ENCODE data around the gene AQP12A. TPM values are rescaled to one million over a fixed set of nuclear protein-coding genes. Genes with fewer than 3 reads are reported as not detected.
"Not testable (repeated sequence)": the region's sequence is repeated elsewhere in the genome, so short reads cannot be mapped to it uniquely, and the experiment has no call there.

The AQP12A gene
- polyA plus RNA-seq, 3 donors: 105 TPM; not detected in 2

DNA sequence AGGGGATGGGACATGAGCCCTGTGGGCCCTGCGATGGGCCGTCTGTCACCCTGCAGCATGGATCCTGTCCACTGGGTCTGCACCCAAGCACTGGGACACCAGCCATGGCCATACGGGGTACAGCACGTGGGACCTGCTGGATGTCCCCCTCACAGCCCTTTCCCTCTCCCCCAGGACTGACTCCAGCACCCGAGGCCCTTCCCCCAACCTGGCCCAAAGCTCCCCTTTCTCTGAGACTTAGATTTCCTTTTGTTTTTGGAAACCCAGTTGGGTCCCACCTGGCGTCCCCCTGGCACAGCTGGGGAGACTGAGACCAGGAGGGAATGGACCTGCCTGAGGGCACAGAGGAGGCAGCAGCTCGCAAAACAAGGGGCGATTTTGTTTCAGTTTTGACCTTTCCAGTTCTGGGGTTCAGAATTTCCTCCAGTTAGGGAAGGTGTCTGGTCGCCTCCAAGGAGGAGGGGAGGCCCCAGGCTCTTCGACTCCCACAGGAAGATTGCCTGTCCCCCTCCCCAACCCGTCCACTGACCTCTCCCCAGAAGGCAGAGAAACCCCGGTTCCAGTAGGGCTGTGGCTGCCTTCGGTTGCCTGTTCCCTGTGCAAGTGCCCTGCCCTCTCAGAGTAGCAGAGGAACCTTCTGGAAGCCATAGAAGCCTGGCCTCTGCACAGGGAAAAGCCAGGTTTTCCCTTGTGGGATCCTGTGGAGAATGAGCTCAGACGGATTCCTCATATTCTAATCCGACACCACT lies 7.5 kb upstream of the AQP12A start:
- WGBS, 3 donors: 60 to 70% (median 66%) methylated on average over 12 to 15 of the region's 15 CpGs

DNA sequence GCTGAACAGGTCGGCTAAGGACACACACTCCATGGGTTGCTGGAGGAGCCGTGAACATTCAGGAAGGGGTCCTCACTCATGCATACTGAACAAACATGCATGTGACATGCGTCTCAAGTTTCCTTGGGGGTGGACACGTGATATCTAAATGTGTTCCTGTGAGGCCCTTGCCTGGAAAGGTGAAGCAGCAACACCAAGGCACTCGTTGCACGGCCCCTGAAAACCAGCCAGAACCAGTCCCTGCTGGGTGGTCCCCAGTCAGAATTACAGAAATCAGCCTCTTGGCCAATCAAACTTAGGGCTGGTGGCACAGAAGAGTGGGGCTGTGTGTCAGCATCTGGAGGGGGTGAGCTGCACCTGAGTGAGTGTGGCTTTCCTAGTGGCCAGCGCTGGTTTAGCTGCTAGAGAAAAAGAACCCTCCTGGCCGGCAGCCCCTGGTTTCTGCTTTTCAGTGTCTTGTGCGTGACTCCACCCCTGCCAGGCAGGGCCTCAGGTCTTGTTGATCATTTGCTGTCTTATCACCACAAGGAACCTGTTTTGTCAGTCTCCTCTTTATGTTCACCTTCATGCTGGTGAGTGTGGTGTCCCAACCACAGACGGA lies 5.8 kb upstream of the AQP12A start:
- WGBS, 3 donors: 29 to 71% (median 68%) methylated on average over 10 of the region's 10 CpGs
- no peak overlapping the region for H3K27ac ChIP-seq (ENCODE audit: low read depth, low read length)

More for the DNA sequence above, 7.5 kb upstream of the AQP12A start:
- H3K27ac ChIP-seq (ENCODE audit: low read depth, low read length): not testable (repeated sequence)

- H3K27ac ChIP-seq (ENCODE audit: low read depth, low read length): no peak overlapping the region
- WGBS, 3 donors: 35 to 58% (median 52%) methylated on average over 6 of the region's 6 CpGs
These were observed 5.2 kb upstream of the AQP12A start for GRCh38 chr2:240686460-240686859.

DNA sequence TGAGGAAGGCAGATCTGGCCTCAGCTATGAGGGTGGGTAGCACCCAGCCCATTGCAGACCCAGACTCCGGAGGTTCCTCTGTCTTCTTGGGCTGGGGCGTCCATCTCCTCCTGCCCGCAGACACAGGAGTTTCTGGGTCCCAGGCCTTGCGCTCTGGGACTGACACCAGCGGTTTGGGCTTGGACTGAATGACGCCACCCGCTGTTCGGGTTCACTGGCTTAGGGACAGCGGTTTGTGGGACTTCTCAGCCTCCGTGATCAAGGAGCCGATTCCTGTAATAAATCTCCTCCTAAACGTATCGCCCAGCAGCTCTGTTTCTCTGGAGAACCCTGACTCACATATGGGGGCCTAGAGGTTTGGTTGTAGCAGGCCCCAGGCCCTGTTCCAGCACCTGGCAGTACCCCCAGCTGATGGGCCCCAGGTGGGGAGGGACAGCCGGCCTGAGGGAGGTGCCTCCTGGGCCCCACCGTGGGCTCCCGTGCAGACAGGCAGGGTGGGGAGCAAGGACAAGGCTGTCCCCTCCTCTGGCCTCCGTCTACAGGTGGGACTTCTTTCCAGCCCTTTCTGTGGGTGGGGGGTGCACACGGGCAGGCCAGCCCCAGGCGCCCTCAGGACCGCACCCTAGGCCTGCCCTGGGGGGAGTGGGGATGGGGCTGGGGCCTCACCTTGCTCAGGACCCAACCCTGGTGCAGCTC lies 4.5 kb upstream of the AQP12A start:
- no peak overlapping the region for H3K27ac ChIP-seq (ENCODE audit: low read depth, low read length)
- WGBS, 3 donors: 51 to 81% (median 76%) methylated on average over 19 to 20 of the region's 20 CpGs

- 82 to 88% (median 84%) methylated on average over 14 of the region's 14 CpGs for WGBS, 3 donors
- H3K27ac ChIP-seq (ENCODE audit: low read depth, low read length): no peak overlapping the region
These were observed 3.7 kb upstream of the AQP12A start for GRCh38 chr2:240687741-240688552.

- 86 to 92% (median 90%) methylated on average over 8 to 9 of the region's 9 CpGs for WGBS, 3 donors
These were observed 3.1 kb upstream of the AQP12A start for GRCh38 chr2:240688553-240688919.

GRCh38 chr2:240689975-240690374 lies 1.7 kb upstream of the AQP12A start:
- WGBS, 3 donors: 61 to 75% (median 73%) methylated on average over 7 to 11 of the region's 11 CpGs
- H3K27ac ChIP-seq (ENCODE audit: low read depth, low read length): no peak overlapping the region

More at GRCh38 chr2:240688553-240688919, 3.1 kb upstream of the AQP12A start:
- H3K27ac ChIP-seq (ENCODE audit: low read depth, low read length): no peak overlapping the region

DNA sequence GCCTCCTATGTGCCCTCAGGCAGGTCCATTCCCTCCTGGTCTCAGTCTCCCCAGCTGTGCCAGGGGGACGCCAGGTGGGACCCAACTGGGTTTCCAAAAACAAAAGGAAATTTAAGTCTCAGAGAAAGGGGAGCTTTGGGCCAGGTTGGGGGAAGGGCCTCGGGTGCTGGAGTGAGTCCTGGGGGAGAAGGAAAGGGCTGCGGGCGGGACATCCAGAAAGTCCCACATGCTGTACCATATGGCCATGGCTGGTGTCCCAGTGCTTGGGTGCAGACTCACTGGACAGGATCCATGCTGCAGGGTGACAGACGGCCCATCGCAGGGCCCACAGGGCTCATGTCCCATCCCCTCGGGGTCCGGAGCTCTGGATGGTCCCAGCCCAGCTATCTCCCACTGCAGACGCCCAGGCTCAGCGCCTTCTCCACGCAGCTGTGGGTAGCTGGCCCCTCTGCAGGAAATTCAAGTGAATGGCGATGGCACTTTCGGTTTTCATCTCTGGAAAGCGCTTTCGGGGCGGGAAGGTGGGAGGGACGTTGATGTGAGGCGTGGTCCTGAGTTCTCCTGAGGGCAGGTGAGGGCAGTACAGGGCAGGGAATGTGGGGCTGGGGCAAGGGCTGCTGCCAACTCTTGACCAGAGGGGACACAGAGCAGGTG lies 1.1 kb upstream of the AQP12A start:
- WGBS, 3 donors: 34 to 74% (median 65%) methylated on average over 4 to 6 of the region's 18 CpGs
- H3K27ac ChIP-seq (ENCODE audit: low read depth, low read length): not testable (repeated sequence)

GRCh38 chr2:240691075-240691427 lies 615 bp upstream of the AQP12A start:
- H3K27ac ChIP-seq (ENCODE audit: low read depth, low read length): not testable (repeated sequence)
- WGBS, 3 donors: 6 to 90% (median 30%) methylated on average over 1 of the region's 2 CpGs

GRCh38 chr2:240692583-240693561 lies 1.2 kb downstream of the AQP12A start:
- WGBS, 3 donors: 32 to 74% (median 71%) methylated on average over 9 to 16 of the region's 34 CpGs
- not testable (repeated sequence) for H3K27ac ChIP-seq (ENCODE audit: low read depth, low read length)

GRCh38 chr2:240694304-240694703 lies 2.6 kb downstream of the AQP12A start:
- WGBS, 3 donors: 100% methylated on average over 1 of the region's 12 CpGs; no CpG with 5 or more reads in 2 of the 3 donors
- not testable (repeated sequence) for H3K27ac ChIP-seq (ENCODE audit: low read depth, low read length)

DNA sequence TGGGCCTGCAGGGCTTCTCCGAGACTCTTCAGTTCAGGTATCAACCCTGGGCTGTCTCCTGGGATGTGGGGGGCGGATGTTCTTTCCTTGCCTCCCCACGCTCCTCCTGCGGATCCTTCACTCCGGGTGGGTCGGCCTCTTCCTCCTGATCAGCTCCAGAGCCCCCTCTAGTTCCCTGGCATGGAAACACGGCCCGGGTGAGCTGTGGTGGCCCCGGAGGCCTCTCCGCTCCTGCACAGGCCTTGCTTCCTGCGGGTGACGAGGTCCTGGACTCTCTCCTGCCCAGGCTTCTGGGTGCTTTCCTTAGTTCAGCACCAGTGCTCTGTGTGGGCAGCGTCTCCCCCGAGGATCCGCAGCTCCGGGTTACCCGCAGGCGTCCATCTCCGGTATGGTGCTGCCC lies 3.9 kb downstream of the AQP12A start:
- WGBS, 3 donors: no CpG with 5 or more reads among the region's 19 CpGs
- H3K27ac ChIP-seq (ENCODE audit: low read depth, low read length): not testable (repeated sequence)

DNA sequence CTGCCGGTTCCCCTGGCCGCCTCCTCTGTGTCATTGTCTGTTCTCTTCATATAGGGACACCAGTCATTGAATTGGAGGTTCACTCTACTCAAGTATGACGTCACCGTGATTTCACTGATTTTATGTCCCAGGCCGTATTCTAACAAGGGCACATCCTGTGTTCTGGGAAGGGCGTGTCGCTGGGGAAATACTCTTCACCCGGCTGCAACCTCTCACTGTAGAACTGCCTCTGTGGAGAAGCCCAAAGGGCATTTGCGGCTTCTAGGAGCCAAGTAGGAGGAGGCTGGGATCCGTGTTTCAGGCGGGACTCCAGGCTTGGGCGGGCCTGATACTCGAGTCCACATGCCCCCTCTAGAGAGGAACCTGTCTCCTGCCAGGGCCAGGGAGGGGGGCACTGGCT lies 4.8 kb downstream of the AQP12A start:
- WGBS, 3 donors: 26 to 83% (median 57%) methylated on average over 3 to 4 of the region's 13 CpGs
- H3K27ac ChIP-seq (ENCODE audit: low read depth, low read length): not testable (repeated sequence)

GRCh38 chr2:240698852-240699561 lies 7.3 kb downstream of the AQP12A start:
- WGBS, 3 donors: 40 to 68% (median 58%) methylated on average over 3 to 8 of the region's 33 CpGs
- not testable (repeated sequence) for H3K27ac ChIP-seq (ENCODE audit: low read depth, low read length)

DNA sequence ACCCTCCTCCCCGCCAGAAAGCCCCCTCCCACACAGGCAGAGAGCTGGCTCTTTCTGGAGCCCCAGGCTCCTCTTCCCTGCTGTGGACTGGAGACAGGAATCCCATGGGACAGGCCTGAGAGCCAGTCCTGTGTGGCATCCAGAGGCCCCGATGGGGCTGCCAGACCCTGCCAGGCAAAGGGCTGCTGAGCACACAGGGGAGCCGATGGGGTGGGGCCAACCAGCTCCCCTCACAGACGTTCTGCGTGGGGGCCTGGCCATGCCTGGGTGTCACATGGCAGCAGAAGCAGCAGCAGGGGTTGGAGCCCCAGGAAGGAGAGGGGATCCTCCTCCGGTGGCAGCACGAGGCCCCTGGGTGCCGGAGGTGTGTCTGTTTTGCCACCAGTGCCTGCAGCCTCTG lies 8.2 kb downstream of the AQP12A start:
- not testable (repeated sequence) for H3K27ac ChIP-seq (ENCODE audit: low read depth, low read length)
- 12 to 54% (median 36%) methylated on average over 7 to 8 of the region's 8 CpGs for WGBS, 3 donors

DNA sequence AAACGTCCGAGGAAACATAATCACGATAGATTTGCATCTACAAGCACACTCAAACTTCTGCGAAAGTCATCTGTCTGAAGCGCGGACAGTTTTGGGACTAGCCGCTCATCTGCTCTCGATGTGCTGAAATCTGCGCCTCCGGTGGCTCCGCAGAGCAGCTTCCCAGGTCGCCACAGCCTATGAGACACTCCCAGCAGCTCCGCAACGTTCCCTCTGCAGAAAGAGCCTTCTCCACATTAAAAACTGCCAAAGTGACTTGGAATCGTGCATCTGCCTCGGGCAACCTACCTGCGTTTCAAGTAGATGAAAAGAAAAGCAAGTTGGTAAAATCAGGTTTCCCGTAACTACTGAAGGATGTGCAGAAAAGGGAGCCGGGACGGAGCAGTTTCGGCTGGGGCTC lies 8.9 kb downstream of the AQP12A start:
- WGBS, 3 donors: 70 to 82% (median 73%) methylated on average over 15 to 18 of the region's 21 CpGs
- H3K27ac ChIP-seq (ENCODE audit: low read depth, low read length): not testable (repeated sequence)

Measured in adipose tissue (tissue), 3 donors.